ENCODE data around the gene CDK6. TPM values are rescaled to one million over a fixed set of nuclear protein-coding genes. Genes with fewer than 3 reads are reported as not detected.

The CDK6 gene
- total and polyA plus RNA-seq, 8 donors: 2.6 to 86.3 (median 15.5) TPM

GRCh38 chr7:92881091-92881485, 44.7 kb upstream of the CDK6 start:
- DNase-seq: no peak
- H3K27me3 ChIP-seq: no peaks in the 10 kb centered on the region
- WGBS, 5 donors: 75 to 93% (median 88%) methylated on average over 4 of the region's 4 CpGs
- no peak for TF ChIP-seq POLR2A (IDR thresholded peaks at IDR 0.05)
- TF ChIP-seq, protein P1, sequence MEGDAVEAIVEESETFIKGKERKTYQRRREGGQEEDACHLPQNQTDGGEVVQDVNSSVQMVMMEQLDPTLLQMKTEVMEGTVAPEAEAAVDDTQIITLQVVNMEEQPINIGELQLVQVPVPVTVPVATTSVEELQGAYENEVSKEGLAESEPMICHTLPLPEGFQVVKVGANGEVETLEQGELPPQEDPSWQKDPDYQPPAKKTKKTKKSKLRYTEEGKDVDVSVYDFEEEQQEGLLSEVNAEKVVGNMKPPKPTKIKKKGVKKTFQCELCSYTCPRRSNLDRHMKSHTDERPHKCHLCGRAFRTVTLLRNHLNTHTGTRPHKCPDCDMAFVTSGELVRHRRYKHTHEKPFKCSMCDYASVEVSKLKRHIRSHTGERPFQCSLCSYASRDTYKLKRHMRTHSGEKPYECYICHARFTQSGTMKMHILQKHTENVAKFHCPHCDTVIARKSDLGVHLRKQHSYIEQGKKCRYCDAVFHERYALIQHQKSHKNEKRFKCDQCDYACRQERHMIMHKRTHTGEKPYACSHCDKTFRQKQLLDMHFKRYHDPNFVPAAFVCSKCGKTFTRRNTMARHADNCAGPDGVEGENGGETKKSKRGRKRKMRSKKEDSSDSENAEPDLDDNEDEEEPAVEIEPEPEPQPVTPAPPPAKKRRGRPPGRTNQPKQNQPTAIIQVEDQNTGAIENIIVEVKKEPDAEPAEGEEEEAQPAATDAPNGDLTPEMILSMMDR (IDR thresholded peaks at IDR 0.05): no peak
- TF ChIP-seq EP300 (IDR thresholded peaks at IDR 0.05): no peak
- no peak for TF ChIP-seq POLR2AphosphoS5 (IDR thresholded peaks at IDR 0.05)
- H3K9me3 ChIP-seq: peaks cover 0 to 15% (median 4%) of the 10 kb centered on the region in 4 donors
- H3K4me3 ChIP-seq: no peak overlapping the region
- H3K4me1 ChIP-seq: no peaks in the 10 kb centered on the region
- H3K27ac ChIP-seq: no peak overlapping the region
- H3K36me3 ChIP-seq: no peaks in the 10 kb centered on the region
- intact Hi-C loops (cut with DNase I; ENCODE audit: low total_unique reads): no loop called here

- Histone ChIP-seq H3K4me1 (no peaks in the 10 kb centered on the region), H3K27ac (no peak overlapping the region), H3K4me3 (no peak overlapping the region), H3K36me3 (no peaks in the 10 kb centered on the region), H3K27me3 (no peaks in the 10 kb centered on the region), H3K9me3 (peaks cover 0 to 15% (median 4%) of the 10 kb centered on the region in 4 donors)
- intact Hi-C loops (cut with DNase I; ENCODE audit: low total_unique reads): no loop called here
- WGBS, 5 donors: 86 to 94% (median 92%) methylated on average over 2 of the region's 2 CpGs
- TF ChIP-seq POLR2AphosphoS5 (IDR thresholded peaks at IDR 0.05): no peak
- TF ChIP-seq, protein P1 (IDR thresholded peaks at IDR 0.05): peak in 1 of 7 experiments; percentile 22
- DNase-seq: peak in 1 of 2 donors; percentile 28
Observed at GRCh38 chr7:92880212-92881090, 44.1 kb upstream of the CDK6 start.

DNA sequence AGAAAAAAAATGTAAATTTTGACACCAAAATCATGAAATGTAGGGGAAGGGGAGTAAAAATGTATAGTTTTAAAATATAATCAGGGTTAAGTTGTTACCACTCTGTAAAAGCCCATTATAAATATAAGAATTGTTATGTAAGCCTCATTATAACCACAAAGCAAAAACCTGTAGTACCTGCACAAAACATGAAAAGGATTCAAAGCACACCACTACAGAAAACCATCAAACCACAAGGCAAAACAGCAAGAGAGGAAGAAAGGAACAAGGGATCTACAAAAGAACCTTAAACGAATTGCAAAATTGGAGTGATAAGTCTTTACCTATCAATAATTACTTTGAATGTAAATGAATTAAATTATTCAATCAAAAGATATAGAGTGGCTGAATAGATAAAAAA, 41.0 kb upstream of the CDK6 start:
- Histone ChIP-seq H3K9me3 (peaks cover 0 to 5% (median 0%) of the 10 kb centered on the region in 4 donors), H3K36me3 (no peaks in the 10 kb centered on the region), H3K4me1 (no peaks in the 10 kb centered on the region), H3K27ac (no peak overlapping the region), H3K27me3 (no peaks in the 10 kb centered on the region), H3K4me3 (no peak overlapping the region)
- WGBS, 5 donors: 61 to 77% (median 73%) methylated on average over 1 of the region's 1 CpG
- TF ChIP-seq, protein P1 (IDR thresholded peaks at IDR 0.05): no peak
- no peak for TF ChIP-seq POLR2AphosphoS5 (IDR thresholded peaks at IDR 0.05)
- TF ChIP-seq EP300 (IDR thresholded peaks at IDR 0.05): no peak
- TF ChIP-seq POLR2A (IDR thresholded peaks at IDR 0.05): no peak
- DNase-seq: no peak
- intact Hi-C loops (cut with DNase I; ENCODE audit: low total_unique reads): no loop called here

- no peaks in the 10 kb centered on the region for H3K9me3 ChIP-seq
- intact Hi-C loops (cut with DNase I; ENCODE audit: low total_unique reads): no loop called here
- H3K4me1 ChIP-seq: no peaks in the 10 kb centered on the region
- no peaks in the 10 kb centered on the region for H3K36me3 ChIP-seq
- no peak overlapping the region for H3K4me3 ChIP-seq
- no peak overlapping the region for H3K27ac ChIP-seq
- TF ChIP-seq EP300 (IDR thresholded peaks at IDR 0.05): no peak
- TF ChIP-seq POLR2AphosphoS5 (IDR thresholded peaks at IDR 0.05): no peak
- TF ChIP-seq POLR2A (IDR thresholded peaks at IDR 0.05): no peak
- TF ChIP-seq, protein P1 (IDR thresholded peaks at IDR 0.05): no peak
- WGBS, 5 donors: 39 to 66% (median 43%) methylated on average over 1 of the region's 1 CpG
- no peaks in the 10 kb centered on the region for H3K27me3 ChIP-seq
- no peak for DNase-seq
Observed at GRCh38 chr7:92876836-92877235, 40.5 kb upstream of the CDK6 start.

Data from stomach (tissue), 9 donors.